ENCODE data around the gene SNHG17. TPM values are rescaled to one million over a fixed set of nuclear protein-coding genes. Genes with fewer than 3 reads are reported as not detected.
"Not testable (repeated sequence)": the region's sequence is repeated elsewhere in the genome, so short reads cannot be mapped to it uniquely, and the experiment has no call there.

Gene SNHG17
- total RNA-seq, 1 experiment from 2014 or later: 24.9 TPM

DNA sequence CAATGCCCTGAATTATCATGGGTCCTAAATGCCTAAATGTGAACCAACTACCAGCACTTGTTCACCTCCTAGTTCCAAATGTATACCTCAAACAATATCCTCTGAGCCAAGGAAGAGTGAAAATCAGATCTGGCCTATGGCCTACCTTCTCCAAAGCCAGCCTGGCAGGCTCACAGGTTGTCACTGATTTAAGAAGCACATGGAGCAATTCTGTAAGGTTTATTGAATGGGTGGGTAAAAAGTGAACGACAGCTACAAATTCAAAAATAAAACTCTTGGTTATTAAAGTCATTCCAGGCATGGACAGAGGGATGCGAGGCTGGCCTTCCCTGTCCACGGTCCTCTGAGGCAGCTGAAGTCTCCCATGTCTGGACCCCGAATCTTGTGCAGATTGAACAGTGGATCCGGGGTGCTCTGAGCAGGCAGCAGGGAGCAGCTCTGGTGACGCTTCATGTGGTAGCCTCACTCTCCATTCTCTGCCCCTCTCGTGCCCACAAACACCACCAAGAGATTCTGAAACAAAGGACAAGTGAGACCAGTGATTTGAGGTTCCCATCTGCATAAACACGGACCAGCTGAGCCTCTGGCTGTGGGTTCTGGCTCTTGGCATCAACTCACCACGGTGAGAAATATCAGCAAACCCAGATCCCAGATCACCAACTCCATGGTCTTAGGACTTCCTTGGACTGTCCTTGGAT lies 14.6 kb downstream of the SNHG17 start:
- no peak for DNase-seq (ENCODE audit: low read depth)

DNA sequence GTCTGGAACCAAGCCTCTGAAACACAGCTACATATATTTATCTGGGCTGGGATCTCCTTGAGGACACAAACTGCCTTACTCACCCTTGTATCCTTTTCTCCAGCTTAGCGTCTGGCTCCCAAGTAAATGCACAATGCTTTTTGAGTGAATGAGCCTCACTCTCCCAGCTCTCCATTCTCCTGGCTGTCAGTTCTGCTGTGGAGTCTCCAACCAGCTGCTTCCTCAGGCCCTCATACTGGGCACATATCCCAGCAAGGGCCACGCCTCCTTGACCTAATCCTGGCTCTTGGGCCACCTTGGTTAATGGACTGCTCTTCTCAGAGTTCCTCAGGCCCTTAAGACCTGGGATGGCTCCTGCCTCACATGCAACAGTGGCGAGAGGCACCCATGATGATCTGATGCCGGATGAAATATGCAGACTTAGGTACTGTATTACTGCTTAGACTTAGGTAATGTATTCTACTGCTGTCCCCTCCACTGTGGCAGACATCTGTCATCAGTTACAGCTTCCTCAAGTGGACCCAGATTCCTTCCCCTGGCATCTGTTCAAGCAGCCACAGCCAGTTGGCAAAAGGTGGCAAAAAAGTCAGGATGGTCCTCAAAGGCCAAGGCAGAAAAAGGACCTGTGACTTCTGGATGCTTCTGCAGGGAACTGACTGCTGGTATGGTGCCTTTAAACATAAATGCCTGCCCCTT lies 16.5 kb downstream of the SNHG17 start:
- DNase-seq (ENCODE audit: low read depth): peak; percentile 70

DNA sequence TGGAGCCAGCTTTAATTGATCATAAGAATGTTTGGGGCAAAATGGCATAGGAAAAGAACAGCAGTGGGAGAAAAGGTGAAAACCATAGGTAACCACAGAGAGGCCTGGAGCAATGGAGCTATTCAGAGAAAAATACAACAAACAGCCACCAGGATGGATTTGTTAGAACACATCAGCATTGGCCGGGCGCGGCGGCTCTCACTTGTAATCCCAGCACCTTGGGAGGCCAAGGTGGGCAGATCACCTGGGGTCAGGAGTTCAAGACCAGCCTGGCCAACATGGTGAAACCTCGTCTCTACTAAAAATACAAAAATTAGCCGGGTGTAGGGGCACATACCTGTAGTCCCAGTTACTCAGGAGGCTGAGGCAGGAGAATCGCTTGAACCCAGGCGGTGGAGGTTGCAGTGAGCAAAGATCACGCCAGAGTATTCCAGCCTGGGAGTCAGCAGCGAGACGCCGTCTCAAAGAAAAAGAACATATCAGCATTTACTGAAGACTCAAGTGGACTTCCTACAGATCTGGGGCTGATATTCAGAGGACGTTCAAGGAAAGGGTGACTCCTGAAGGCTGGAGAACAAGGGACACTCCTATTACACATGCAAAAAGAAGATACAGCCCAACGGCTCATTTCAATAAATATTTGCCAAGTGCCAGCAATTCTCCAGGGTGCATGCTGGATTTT lies 20.2 kb downstream of the SNHG17 start:
- no peak for DNase-seq (ENCODE audit: low read depth)

GRCh38 chr20:38412877-38413577 lies 22.1 kb downstream of the SNHG17 start:
- DNase-seq (ENCODE audit: low read depth): no peak

GRCh38 chr20:38407822-38408221 lies 27.3 kb downstream of the SNHG17 start:
- not testable (repeated sequence) for DNase-seq (ENCODE audit: low read depth)

- no peak for DNase-seq (ENCODE audit: low read depth)
Observed at GRCh38 chr20:38407321-38407720, 27.8 kb downstream of the SNHG17 start.

- no peak for DNase-seq (ENCODE audit: low read depth)
Observed at GRCh38 chr20:38406476-38406875, 28.7 kb downstream of the SNHG17 start.

GRCh38 chr20:38405132-38405531 lies 30.0 kb downstream of the SNHG17 start:
- no peak for DNase-seq (ENCODE audit: low read depth)

DNA sequence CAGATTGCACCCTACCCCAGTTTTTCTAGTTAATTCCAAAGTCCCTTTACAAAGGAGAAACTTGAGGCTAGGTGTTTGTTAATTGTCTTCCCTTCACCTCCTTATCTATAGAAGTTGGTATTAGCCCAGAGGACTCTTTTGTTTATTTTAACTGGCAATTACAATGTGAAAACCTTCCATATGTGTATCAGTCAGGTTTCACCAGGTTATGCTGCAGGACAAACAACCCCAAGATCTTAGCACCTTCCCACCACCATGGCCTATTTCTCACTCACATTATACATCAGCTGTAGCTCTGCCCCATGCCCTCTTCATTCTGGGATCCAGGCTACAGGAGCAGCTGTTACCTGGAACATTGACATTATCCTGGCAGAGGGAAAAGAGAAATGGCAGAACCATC lies 31.1 kb downstream of the SNHG17 start:
- DNase-seq (ENCODE audit: low read depth): no peak

- DNase-seq (ENCODE audit: low read depth): no peak
Observed at GRCh38 chr20:38402816-38403215, 32.3 kb downstream of the SNHG17 start.

- DNase-seq (ENCODE audit: low read depth): no peak
Observed at GRCh38 chr20:38402089-38402488, 33.0 kb downstream of the SNHG17 start.

DNA sequence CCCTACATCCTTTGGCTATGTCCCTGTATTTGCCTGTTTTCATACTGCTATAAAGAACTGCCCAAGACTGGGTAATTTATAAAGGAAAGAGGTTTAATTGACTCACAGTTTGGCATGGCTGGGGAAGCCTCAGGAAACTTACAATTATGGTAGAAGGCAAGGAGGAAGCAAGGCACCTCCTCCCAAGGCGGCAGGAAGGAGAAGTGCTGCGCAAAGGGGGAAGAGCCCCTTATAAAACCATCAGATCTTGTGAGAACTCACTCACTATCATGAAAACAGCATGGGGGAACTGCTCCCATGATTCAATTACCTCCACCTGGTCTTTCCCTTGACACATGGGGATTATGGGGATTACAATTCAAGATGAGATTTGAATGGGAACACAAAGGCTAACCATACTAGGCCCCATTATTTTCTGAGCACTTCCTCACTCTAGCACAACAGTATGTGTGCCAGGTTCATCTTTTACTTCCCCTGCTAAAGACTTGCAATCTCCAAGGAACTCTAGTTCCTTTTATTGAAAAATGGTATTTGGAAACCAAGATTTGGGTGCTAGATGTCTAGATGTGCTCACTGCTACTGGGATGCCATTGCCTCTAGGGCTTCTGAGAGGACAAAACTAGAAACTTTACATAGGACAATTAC lies 39.3 kb downstream of the SNHG17 start:
- peak; percentile 17 for DNase-seq (ENCODE audit: low read depth)

- peak; percentile 77 for DNase-seq (ENCODE audit: low read depth)
Observed at GRCh38 chr20:38395165-38395564, 40.0 kb downstream of the SNHG17 start.

- no peak for DNase-seq (ENCODE audit: low read depth)
Observed at GRCh38 chr20:38393259-38393658, 41.9 kb downstream of the SNHG17 start.

- peak; percentile 16 for DNase-seq (ENCODE audit: low read depth)
Observed at GRCh38 chr20:38392356-38392755, 42.8 kb downstream of the SNHG17 start.

GRCh38 chr20:38387953-38388352 lies 47.2 kb downstream of the SNHG17 start:
- DNase-seq (ENCODE audit: low read depth): peak; percentile 33

GRCh38 chr20:38386851-38387250 lies 48.3 kb downstream of the SNHG17 start:
- no peak for DNase-seq (ENCODE audit: low read depth)

DNA sequence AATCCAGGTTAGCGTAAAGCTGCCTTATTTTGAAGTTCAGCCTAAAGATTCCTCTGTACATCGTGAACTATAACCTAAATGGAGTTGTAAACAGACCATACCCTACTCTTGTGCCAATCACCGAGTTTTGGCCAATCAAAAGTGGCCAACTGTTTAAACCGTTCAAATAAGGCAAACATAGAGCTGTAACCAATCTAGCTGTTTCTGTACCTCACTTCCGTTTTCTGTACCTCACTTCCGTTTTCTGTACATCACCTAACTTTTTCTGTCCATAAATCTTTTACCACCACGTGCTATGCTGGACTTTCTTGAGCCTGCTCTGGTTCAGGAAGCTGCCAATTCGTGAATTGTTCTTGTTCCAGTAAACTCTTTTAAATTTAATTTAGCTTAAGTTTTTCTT lies 49.1 kb downstream of the SNHG17 start:
- DNase-seq (ENCODE audit: low read depth): no peak

DNA sequence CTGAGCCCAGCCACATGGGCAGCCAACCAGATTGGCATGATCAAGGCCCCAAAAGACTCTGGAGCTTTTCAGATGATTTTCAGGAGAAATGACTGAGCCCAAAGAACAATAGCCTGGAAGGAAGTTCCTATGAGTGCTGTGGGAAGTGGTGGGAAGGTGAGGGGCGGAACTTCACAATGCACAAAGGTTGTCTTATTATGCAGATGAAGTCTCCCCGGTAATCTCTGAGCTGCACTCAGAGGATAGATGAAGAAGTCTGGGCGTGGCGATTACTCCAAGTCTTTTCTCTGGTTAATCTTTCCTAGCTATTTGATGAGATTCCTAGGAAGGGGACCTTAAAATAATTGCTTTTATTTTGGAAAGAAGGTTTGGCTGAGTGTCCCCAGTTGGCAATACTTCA lies 52.0 kb downstream of the SNHG17 start:
- DNase-seq (ENCODE audit: low read depth): no peak

- DNase-seq (ENCODE audit: low read depth): not testable (repeated sequence)
Observed at GRCh38 chr20:38377838-38378237, 57.3 kb downstream of the SNHG17 start.

GRCh38 chr20:38377039-38377685 lies 58.0 kb downstream of the SNHG17 start:
- DNase-seq (ENCODE audit: low read depth): no peak

All from M059J (cell line).